Esophagus squamous epithelium (tissue), 5 donors: ENCODE measurements around the gene GGACT. TPM values are rescaled to one million over a fixed set of nuclear protein-coding genes. Genes with fewer than 3 reads are reported as not detected.

ENCODE experiments used
- DNase-seq: peaks from one replicate; lab custom pipeline; 2025; lab: John Stamatoyannopoulos, UW
- H3K27ac ChIP-seq, 4 donors: fragments of 200-600 bp; sonication (generic); one replicate each; pipeline ENCODE4 v1.5.1; 2016 to 2019; ENCODE audit warnings: mild to moderate bottlenecking in 1 of 4
- H3K27me3 ChIP-seq, 4 donors: fragments of 200-600 bp; sonication (generic); 1 replicate in 3 of 4; 2 replicates in 1 of 4; pipeline versions ENCODE4 v1.5.1 to v1.6.0; 2017 to 2021; ENCODE audit warnings: antibody characterized with exemption in 1 of 4
- H3K36me3 ChIP-seq, 3 donors: fragments of 200-600 bp; sonication (generic); one replicate each; pipeline ENCODE4 v1.5.1; 2016 to 2019
- H3K4me1 ChIP-seq, 3 donors: fragments of 200-600 bp; sonication (generic); one replicate each; pipeline ENCODE4 v1.5.1; 2017 to 2019
- H3K4me3 ChIP-seq, 4 donors: fragments of 200-600 bp; sonication (generic); 1 replicate in 3 of 4; 2 replicates in 1 of 4; pipeline ENCODE4 v1.5.1; 2016 to 2019; ENCODE audit warnings: mild to moderate bottlenecking in 2 of 4, moderate library complexity in 1 of 4
- H3K9me3 ChIP-seq, 3 donors: fragments of 200-600 bp; sonication (generic); one replicate each; pipeline ENCODE4 v1.5.1; 2016 to 2019
- CTCF ChIP-seq, 6 experiments: fragments of 450-650 bp in 4 of 6; fragments of 200-600 bp in 2 of 6; sonication (generic) in 2 of 6; IDR thresholded peaks; one replicate each; pipeline ENCODE4 v1.5.1; 2016 to 2019; ENCODE audit warnings: antibody characterized with exemption in 6 of 6, mild to moderate bottlenecking in 4 of 6, moderate library complexity in 4 of 6
- POLR2A ChIP-seq, 4 donors: fragments of 450-650 bp; IDR thresholded peaks; one replicate each; pipeline ENCODE4 v1.6.1; 2017; ENCODE audit warnings: antibody characterized with exemption in 4 of 4, mild to moderate bottlenecking in 4 of 4, moderate library complexity in 3 of 4
- WGBS, 2 donors: methylation state at CpG; one replicate each; pipeline ENCODE4 v1.1.5; 2018; 5-methylcytosine and 5-hydroxymethylcytosine counted together
- intact Hi-C: fragments of 100-400 bp; cut with DNase I; formaldehyde crosslinking; loops from one replicate; pipeline ENCODE4 v1.15.0; 2022
- total RNA-seq, 4 donors: library from RNA; depleted of rRNA; stranded (reverse); fragments of >200 nt; gene quantifications; one replicate each; pipeline ENCODE4 v1.1.0, GENCODE V29; 2016
- donor health status: DM: yes; HTN: yes; CAD: no.

GGACT gene
- total RNA-seq, 4 donors from 2014 or later = 0.75 to 5.1 (median 2.0) TPM

DNA sequence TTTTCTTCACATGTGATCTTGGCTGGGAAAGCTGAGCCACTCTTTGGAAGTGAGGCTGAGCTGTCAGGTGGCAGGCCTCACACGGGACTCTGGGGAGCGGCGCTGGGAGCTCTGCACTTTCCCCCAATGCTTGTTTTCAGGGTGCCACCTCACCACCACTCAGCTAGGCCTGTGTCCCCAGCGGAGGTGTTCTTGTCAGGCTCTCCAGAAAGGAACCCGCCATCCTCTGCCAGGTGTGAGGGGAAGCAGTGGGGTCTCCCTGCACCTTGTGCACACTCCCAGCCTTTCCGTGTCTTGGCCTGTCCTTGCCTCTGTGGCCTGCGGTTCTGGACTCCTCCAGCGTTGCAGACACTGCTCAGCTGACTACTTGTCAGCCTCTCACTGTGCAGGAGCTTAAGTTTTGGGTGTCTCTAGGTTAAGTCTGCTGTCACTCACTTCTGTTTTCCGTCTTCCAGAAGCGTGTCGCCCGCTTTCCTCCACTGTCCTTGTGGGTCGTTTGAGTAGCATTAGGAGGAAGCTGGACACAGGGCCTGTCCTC, 51.9 kb downstream of the GGACT start:
- intact Hi-C loops = no loop called here
- Histone ChIP-seq H3K4me1 (peaks cover 0 to 12% (median 8%) of the 10 kb centered on the region in 3 donors), H3K9me3 (no peaks in the 10 kb centered on the region), H3K4me3 (no peak overlapping the region), H3K27ac (no peak overlapping the region), H3K27me3 (no peaks in the 10 kb centered on the region), H3K36me3 (peaks cover 0 to 15% (median 0%) of the 10 kb centered on the region in 3 donors)
- no peak for DNase-seq
- WGBS, 2 donors = 88 to 95% methylated on average over 8 to 9 of the region's 13 CpGs
- TF ChIP-seq CTCF (IDR thresholded peaks at IDR 0.05) = no peak
- TF ChIP-seq POLR2A (IDR thresholded peaks at IDR 0.05) = no peak

GRCh38 chr13:100535426-100536135, 53.0 kb downstream of the GGACT start:
- Histone ChIP-seq H3K4me1 (peaks cover 0 to 1% (median under 1%) of the 10 kb centered on the region in 3 donors), H3K27me3 (no peaks in the 10 kb centered on the region), H3K36me3 (peaks cover 0 to 26% (median 0%) of the 10 kb centered on the region in 3 donors), H3K9me3 (no peaks in the 10 kb centered on the region), H3K27ac (no peak overlapping the region), H3K4me3 (no peak overlapping the region)
- no peak for TF ChIP-seq POLR2A (IDR thresholded peaks at IDR 0.05)
- no peak for TF ChIP-seq CTCF (IDR thresholded peaks at IDR 0.05)
- no peak for DNase-seq
- intact Hi-C loops = no loop called here
- 83 to 84% methylated on average over 16 of the region's 16 CpGs for WGBS, 2 donors

DNA sequence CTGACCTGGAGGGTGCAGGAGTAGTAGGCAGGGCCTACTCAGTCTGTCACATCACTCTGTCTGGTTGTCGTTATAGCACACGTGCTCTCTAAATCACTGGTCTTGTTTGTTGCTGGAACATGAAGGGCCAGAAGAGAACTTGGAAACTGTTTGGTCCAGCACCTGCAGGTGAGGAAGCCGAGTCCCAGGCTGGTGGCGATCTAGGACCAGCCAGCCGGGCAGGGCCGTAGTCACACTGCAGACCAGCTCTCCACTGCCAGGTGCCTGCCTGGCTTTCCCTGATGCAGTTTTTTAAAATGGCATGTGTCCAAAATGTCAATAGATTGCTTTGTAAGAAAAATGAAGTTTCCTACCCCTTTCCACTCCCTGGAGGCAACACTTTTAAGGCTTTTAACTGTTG, 53.7 kb downstream of the GGACT start:
- 76 to 98% methylated on average over 6 of the region's 6 CpGs for WGBS, 2 donors
- Histone ChIP-seq H3K9me3 (no peaks in the 10 kb centered on the region), H3K27me3 (no peaks in the 10 kb centered on the region), H3K36me3 (peaks cover 0 to 33% (median 0%) of the 10 kb centered on the region in 3 donors), H3K27ac (no peak overlapping the region), H3K4me1 (peaks cover 0 to 8% (median 0%) of the 10 kb centered on the region in 3 donors), H3K4me3 (no peak overlapping the region)
- intact Hi-C loops = no loop called here
- no peak for DNase-seq
- no peak for TF ChIP-seq POLR2A (IDR thresholded peaks at IDR 0.05)
- TF ChIP-seq CTCF (IDR thresholded peaks at IDR 0.05) = no peak

GRCh38 chr13:100534147-100534843, 54.3 kb downstream of the GGACT start:
- H3K27me3 ChIP-seq = no peaks in the 10 kb centered on the region
- peaks cover 0 to 9% (median 0%) of the 10 kb centered on the region in 3 donors for H3K4me1 ChIP-seq
- no peaks in the 10 kb centered on the region for H3K9me3 ChIP-seq
- WGBS, 2 donors = 91 to 92% methylated on average over 13 of the region's 13 CpGs
- H3K4me3 ChIP-seq = no peak overlapping the region
- H3K27ac ChIP-seq = no peak overlapping the region
- intact Hi-C loops = no loop called here
- H3K36me3 ChIP-seq = peaks cover 0 to 39% (median 0%) of the 10 kb centered on the region in 3 donors
- DNase-seq = no peak
- TF ChIP-seq POLR2A (IDR thresholded peaks at IDR 0.05) (no peak), CTCF (IDR thresholded peaks at IDR 0.05) (no peak)

DNA sequence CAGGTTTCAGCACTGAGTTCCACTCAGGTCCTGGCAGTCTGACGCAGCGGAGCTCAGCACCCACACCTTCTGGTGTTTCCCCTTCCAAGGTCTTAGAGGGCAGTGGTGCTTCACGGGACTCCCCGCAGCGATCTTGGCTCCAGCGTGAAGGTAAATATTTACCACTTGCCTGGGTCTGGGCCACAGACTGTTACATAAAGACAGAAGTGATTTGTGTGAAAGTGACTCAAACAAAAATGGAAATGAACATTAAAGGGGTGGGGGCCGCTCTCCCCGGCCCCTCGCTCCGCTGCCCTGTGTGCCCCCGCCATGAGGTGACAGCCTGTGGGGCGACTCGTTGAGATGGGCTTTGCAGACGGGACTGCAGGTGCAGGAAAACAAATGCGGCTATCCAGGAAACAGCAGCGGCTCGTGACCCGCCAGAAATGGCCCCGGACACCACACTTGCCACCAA, 55.0 kb downstream of the GGACT start:
- DNase-seq = no peak
- Histone ChIP-seq H3K27me3 (no peaks in the 10 kb centered on the region), H3K4me3 (no peak overlapping the region), H3K27ac (no peak overlapping the region), H3K4me1 (peaks cover 0 to 9% (median 0%) of the 10 kb centered on the region in 3 donors), H3K9me3 (no peaks in the 10 kb centered on the region), H3K36me3 (peaks cover 0 to 46% (median 0%) of the 10 kb centered on the region in 3 donors)
- intact Hi-C loops = no loop called here
- TF ChIP-seq POLR2A (IDR thresholded peaks at IDR 0.05) (no peak), CTCF (IDR thresholded peaks at IDR 0.05) (no peak)
- 69 to 82% methylated on average over 19 of the region's 19 CpGs for WGBS, 2 donors
